ENCODE measurements around the gene FLG. TPM values are rescaled to one million over a fixed set of nuclear protein-coding genes. Genes with fewer than 3 reads are reported as not detected.
"Not testable (repeated sequence)": the region's sequence is repeated elsewhere in the genome, so short reads cannot be mapped to it uniquely, and the experiment has no call there.

The FLG gene
- total RNA-seq, 1 donor from 2014 or later = not detected

DNA sequence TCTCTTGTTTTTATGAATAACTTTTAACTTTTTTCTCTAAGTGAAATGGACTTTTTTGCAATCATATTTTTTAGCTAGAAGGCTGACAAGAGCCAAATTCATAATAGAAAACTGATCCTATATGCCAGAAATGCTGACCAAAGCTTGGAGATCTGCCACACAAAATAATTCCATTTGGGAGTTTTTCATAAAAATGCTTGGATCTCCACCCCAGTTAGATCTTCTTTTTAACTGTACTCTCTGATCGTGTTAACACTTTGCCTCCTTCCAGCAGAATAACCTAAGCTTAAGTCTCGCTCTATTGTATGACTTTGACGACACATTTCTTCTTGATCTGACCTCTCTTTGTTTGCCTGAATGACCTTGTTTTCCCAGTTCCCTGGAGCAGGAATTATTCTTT lies 18.0 kb upstream of the FLG start:
- intact Hi-C loops (cut with micrococcal nuclease) = no loop called here
- TF ChIP-seq, protein P1, sequence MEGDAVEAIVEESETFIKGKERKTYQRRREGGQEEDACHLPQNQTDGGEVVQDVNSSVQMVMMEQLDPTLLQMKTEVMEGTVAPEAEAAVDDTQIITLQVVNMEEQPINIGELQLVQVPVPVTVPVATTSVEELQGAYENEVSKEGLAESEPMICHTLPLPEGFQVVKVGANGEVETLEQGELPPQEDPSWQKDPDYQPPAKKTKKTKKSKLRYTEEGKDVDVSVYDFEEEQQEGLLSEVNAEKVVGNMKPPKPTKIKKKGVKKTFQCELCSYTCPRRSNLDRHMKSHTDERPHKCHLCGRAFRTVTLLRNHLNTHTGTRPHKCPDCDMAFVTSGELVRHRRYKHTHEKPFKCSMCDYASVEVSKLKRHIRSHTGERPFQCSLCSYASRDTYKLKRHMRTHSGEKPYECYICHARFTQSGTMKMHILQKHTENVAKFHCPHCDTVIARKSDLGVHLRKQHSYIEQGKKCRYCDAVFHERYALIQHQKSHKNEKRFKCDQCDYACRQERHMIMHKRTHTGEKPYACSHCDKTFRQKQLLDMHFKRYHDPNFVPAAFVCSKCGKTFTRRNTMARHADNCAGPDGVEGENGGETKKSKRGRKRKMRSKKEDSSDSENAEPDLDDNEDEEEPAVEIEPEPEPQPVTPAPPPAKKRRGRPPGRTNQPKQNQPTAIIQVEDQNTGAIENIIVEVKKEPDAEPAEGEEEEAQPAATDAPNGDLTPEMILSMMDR (IDR thresholded peaks at IDR 0.05; ENCODE audit: borderline replicate concordance) = no peak
- no peak overlapping the region for H3K27ac ChIP-seq (replicated peaks)
- no peaks in the 10 kb centered on the region for H3K27me3 ChIP-seq (ENCODE audit: low read depth)
- no peak overlapping the region for H3K4me3 ChIP-seq
- H3K9me3 ChIP-seq (replicated peaks) = no peaks in the 10 kb centered on the region
- no peak for DNase-seq
- H3K36me3 ChIP-seq = no peaks in the 10 kb centered on the region
- H3K4me1 ChIP-seq = no peaks in the 10 kb centered on the region

DNA sequence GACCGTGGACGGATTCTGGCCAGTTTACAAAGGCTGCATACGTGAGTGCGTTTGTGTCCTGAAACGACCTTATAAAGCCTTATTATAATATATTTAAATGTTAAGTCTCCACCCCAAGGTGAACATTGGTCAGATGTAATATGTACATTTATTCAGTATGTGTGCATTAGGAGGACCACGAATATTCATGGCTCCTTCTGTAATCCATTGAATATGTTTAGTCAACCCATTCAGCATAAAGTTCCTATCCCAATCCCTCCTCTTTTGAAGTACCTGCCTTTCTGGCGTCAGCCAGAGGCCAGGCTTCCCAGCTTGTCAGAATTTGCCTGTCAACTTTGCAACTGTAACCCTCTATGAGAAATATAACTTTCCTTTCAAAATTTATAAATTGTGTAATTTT lies 10.4 kb upstream of the FLG start:
- H3K4me3 ChIP-seq = no peak overlapping the region
- DNase-seq = no peak
- H3K36me3 ChIP-seq = no peaks in the 10 kb centered on the region
- intact Hi-C loops (cut with micrococcal nuclease) = no loop called here
- H3K27me3 ChIP-seq (ENCODE audit: low read depth) = no peaks in the 10 kb centered on the region
- no peaks in the 10 kb centered on the region for H3K9me3 ChIP-seq (replicated peaks)
- H3K4me1 ChIP-seq = no peaks in the 10 kb centered on the region
- TF ChIP-seq, protein P1 (IDR thresholded peaks at IDR 0.05; ENCODE audit: borderline replicate concordance) = no peak
- H3K27ac ChIP-seq (replicated peaks) = no peak overlapping the region

DNA sequence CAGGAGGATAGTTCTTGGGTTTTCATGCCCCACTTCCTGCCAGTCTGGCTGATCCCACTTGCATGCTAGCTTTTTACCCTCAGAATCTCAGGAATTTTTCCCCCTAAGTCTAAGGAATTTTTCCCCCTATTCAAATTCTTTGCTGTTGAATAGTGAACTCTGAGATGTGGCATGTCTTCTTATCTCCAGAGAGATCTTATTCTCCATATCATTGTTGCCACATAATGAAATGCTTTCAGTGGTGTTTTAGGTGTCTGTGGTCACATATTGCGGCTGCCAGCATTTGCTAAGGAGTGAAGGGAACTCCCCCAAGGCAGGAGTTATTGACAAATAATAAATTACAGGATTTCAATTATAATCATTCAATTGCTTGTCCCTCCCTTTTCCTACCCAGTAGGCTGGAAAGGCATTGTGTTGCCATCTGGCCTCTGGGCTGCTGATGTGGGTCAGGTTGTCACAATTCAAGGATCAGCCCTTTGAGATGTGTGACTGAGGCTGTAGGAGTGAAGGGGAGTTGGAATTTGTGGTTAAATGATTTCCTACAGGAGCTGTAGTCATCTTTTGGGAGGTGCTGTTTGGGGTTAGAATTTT lies 3.9 kb upstream of the FLG start:
- DNase-seq = no peak
- intact Hi-C loops (cut with micrococcal nuclease) = no loop called here
- H3K4me1 ChIP-seq = no peaks in the 10 kb centered on the region
- no peak overlapping the region for H3K4me3 ChIP-seq
- no peaks in the 10 kb centered on the region for H3K27me3 ChIP-seq (ENCODE audit: low read depth)
- TF ChIP-seq, protein P1 (IDR thresholded peaks at IDR 0.05; ENCODE audit: borderline replicate concordance) = no peak
- H3K9me3 ChIP-seq (replicated peaks) = no peaks in the 10 kb centered on the region
- H3K27ac ChIP-seq (replicated peaks) = no peak overlapping the region
- H3K36me3 ChIP-seq = no peaks in the 10 kb centered on the region

DNA sequence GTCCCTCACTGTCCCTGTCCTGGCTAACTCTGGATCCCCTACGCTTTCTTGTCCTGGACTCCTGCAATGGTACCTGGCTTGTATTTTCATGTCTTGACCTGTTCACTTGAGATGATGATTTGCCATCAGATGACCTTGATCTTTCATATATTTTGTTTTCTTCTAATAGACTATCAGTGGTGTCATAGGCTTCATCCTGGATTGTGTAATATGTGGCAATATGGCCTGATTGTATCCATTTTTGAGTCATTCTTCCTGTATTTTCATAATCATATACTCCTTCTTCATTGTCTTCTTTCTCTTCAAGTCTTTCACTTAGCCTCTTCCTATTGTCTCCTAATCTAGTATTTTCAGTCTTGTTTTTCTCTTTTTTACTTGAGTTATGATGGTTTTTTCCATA lies 11.1 kb downstream of the FLG start:
- peaks cover 5% of the 10 kb centered on the region for H3K9me3 ChIP-seq (replicated peaks)
- intact Hi-C loops (cut with micrococcal nuclease) = no loop called here
- TF ChIP-seq, protein P1 (IDR thresholded peaks at IDR 0.05; ENCODE audit: borderline replicate concordance) = no peak
- H3K4me3 ChIP-seq = no peak overlapping the region
- no peak overlapping the region for H3K27ac ChIP-seq (replicated peaks)
- H3K27me3 ChIP-seq (ENCODE audit: low read depth) = no peaks in the 10 kb centered on the region
- no peaks in the 10 kb centered on the region for H3K4me1 ChIP-seq
- no peak for DNase-seq
- no peaks in the 10 kb centered on the region for H3K36me3 ChIP-seq

DNA sequence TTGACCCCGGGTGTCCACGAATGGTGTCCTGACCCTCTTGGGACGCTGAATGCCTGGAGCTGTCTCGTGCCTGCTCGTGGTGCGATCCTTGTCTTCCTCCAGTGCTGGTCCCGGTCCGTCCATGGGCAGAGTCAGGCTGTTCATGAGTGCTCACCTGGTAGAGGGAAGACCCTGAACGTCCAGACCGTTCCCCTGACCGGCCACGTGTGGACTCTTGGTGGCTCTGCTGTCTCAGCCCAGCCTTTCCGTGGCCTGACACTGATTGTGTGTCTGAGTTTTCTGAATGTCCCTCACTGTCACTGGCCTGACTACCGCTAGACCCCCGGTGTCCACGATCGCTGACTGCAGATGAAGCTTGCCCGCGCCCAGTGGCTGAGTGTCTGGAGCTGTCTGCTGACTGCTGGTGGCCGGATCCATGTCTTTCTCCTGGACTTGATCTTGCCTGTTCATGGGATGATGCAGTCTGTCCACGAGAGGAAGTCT lies 11.7 kb downstream of the FLG start:
- H3K36me3 ChIP-seq = peaks cover 4% of the 10 kb centered on the region

DNA sequence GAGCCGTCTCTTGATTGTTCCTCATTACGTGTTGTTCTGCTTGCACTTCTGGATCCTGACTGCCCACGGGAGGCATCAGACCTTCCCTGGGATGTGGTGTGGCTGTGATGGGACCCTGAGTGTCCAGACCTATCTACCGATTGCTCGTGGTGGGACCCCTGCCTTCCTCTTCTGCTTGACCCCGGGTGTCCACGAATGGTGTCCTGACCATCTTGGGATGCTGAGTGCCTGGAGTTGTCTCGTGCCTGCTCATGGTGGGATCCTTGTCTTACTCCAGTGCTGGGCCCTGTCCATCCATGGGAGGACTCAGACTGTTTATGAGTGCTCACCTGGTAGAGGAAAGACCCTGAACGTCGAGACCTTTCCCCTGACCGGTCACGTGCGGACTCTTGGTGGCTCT lies 12.9 kb downstream of the FLG start:
- H3K27ac ChIP-seq (replicated peaks); intact Hi-C loops (cut with micrococcal nuclease); H3K9me3 ChIP-seq (replicated peaks); H3K4me3 ChIP-seq; DNase-seq; H3K27me3 ChIP-seq (ENCODE audit: low read depth); H3K4me1 ChIP-seq; H3K36me3 ChIP-seq: not testable (repeated sequence)

More for the DNA sequence above, 11.7 kb downstream of the FLG start:
- H3K27ac ChIP-seq (replicated peaks) = no peak overlapping the region
- TF ChIP-seq, protein P1 (IDR thresholded peaks at IDR 0.05; ENCODE audit: borderline replicate concordance) = no peak
- H3K27me3 ChIP-seq (ENCODE audit: low read depth) = no peaks in the 10 kb centered on the region
- intact Hi-C loops (cut with micrococcal nuclease) = no loop called here
- no peak for DNase-seq
- H3K4me3 ChIP-seq = no peak overlapping the region
- H3K4me1 ChIP-seq = no peaks in the 10 kb centered on the region
- H3K9me3 ChIP-seq (replicated peaks) = peaks cover 5% of the 10 kb centered on the region

Data from left ventricle myocardium inferior (tissue), 1 donor.